GM19463 (cell line): ENCODE results near the gene NDUFA8.

Experiments used
- ATAC-seq: cut with Tn5 transposase; IDR thresholded peaks from one replicate; pipeline ENCODE4 v1.9.1; 2021; ENCODE audit warnings: mild to moderate bottlenecking, moderate library complexity; ENCODE audit not compliant: unreplicated experiment

The NDUFA8 gene

DNA sequence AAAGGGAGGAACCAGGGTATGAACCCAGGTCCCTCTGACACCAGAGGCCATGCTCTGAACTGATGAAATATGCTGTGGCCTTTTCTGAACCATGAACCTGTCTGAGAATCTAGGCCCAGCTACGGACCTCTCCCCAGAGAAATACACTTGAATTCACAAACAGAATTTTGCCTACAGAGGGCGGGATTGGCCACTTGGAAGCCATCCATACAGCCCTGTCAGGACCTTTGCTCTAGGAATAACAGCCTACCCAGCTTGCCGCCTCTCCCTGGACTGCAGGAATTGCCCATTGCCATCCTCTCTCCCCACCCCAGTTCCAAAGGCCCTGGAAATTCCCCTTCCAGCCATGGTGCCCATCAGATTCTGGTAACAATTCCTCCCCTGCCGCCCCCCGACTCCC, 26.7 kb upstream of the NDUFA8 start:
- ATAC-seq: no peak

DNA sequence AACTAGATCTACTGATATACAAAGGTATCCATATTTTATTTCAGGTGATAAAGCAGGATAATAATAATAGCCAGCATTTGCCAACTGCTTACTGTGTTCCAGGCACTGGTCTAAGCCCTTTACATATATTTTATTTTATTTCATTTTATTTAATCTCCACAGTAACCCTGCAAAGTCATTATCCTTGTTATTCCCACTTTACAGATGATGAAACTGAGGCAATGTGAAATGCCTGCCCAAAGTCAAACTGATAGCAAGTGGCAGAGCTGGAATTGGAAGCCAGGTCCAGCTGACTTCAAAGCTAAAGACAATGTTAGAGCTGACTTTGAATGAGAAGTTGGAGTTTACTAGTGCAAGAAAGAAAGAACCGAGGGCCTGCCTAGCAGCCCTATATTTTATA, 25.0 kb upstream of the NDUFA8 start:
- ATAC-seq: no peak

DNA sequence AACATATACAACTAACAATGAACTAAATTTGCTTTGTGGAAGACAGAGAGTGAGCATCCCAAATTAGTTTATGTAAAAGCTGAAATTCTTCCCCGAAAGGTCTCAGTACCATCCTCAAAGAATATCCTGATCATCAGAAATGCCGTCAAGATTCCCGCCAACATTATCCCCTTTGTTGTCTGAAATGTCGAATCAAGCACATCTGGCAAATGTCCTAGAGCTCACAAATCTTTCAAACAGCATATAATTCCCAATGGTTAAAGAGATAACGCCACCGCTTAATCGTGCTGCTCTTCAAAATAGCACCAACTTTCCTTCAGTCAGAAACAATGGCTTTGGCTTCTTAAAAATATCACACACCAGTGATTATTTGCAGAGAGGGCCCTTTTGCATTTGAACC, 23.9 kb upstream of the NDUFA8 start:
- ATAC-seq: no peak

DNA sequence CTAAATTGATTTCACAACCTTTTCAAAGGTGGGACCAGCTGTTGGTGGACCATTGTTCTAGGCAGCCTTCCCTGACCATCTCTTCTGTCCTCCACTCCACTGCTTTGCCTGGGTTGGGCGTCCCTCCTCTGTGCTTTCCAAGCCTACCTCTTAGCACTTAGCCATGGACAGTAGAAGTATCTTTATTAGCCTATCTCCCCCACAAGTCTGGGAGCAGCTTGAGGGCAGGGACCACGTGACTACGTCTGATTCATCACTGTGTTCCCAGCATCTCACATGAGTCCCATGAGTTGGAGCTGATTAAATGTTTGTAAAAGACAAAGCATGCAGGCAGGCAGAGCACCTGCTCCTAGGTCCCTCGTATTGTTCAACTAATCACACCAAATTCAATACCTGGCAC, 21.1 kb upstream of the NDUFA8 start:
- no peak for ATAC-seq

DNA sequence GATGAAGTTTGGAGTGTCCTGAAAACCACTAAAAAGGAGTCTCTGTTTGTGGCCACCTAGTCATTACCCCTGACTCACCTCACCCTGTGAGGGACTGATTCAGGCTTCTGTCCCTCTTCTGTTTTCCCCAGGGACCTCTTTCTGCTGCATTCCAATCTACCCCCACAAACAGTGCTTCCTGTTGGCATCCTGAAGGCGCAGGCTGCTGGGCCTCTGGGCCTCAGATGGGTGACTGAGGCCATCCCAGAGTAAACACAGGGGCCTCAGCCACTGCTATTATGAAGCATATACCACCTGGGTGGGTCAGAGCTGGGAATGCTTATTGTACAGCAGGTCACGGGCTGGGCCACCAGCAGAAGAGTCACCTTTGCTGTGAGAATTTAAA, 20.1 kb upstream of the NDUFA8 start:
- no peak for ATAC-seq

DNA sequence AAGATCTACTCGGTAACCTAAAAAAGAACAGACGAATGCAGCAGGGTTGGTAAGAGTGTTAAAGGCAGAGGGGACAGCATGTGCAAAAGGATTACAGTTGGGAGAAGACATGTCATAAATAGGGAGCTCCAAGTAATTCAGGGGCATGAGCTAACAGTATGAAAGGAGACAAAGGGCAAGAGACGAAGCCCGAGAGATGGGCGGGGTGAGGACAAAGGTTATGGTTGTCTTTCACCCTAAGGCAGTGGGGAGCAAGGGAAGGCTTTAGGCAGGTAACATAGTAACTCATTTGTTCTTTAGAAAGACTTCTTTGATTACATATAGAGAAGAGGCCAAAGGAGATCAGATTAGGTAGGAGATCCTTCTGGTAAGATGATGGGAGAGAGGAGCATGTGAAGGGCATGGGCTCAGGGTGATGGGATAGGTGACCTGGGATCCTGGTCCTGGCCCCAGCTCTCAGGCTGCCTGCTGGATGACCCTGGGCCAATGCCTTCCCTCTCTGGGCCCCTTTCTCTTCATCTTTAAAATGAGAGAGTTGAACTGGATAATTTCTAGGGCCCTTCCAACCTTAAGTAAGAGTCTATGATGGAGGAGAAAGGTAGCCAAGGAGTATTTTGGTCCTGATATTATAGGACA, 19.6 kb upstream of the NDUFA8 start:
- ATAC-seq: no peak

DNA sequence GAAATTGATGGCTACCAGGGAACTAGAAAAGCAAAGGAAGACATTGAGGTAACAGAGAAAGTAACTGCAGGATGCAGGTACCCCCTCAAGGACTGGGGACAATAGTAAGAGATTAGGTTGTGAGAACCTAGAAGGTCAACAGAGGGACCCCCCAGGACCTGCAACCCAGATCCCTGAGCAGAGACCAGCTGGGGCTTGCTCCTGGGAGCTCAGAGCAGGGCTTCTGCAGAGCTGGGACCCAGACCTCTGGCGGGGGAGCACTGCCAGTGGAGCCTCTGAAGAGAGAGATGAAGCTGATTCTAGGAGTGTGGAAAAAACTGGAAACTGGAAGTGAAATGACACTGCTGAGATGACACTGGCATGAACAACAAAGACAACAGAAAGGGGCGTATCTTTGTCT, 17.3 kb upstream of the NDUFA8 start:
- no peak for ATAC-seq

DNA sequence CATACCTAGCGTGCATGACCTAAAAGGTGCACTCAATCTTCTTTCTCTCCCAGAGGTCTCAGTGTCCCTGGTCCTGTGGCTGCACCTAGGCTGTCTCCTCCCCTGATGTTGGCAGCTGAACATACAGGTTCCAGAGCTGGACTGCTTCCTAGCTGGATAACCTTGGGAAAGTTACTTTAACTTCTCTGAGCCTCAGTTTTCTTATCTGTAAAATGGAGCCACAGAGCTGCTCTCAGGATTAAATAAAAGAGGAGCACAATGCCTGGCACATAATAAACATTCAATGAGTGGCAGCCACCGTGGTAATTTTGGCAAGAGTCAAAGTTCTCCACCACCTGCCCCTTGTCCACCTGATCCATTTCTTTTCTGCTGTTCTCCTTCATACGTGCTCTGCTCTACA, 14.1 kb upstream of the NDUFA8 start:
- ATAC-seq: no peak

DNA sequence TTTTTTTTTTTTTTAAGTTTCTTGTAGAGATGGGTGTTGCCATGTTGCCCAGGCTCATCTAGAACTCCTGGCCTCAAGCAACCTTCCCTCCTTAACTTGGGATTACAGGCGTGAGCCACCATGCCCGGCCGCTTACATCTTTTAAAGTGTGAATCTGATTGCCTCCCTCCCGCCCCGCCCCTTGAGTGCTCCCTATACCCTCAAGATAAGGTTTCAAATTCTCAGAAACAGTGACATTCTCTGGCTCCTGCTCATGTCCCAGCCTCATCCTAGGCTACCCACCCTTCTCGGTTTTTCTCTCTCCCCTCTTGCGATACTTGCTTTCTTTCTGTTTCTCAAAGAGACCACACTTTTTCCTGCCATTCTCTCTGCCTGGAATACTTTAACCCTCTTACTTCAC, 12.6 kb upstream of the NDUFA8 start:
- ATAC-seq: no peak

DNA sequence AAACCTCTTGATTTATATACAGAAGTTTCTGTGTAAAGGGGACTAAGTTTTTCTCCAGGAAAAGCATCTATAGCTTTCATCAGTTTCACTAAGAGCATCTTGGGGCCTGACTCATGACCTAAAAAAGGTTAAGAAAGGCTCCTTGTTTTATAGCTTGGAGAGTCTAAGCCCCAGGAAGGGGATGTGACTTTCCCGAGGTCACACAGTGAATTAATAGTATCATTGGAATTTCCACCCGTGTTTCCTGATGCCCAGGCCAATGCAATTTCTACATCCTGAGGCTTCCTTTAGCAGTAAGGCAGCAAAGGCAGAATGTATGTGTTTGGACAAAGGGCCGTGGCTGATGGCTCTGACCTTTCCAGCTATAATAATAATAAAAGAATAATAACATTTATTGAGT, 8.8 kb upstream of the NDUFA8 start:
- no peak for ATAC-seq

DNA sequence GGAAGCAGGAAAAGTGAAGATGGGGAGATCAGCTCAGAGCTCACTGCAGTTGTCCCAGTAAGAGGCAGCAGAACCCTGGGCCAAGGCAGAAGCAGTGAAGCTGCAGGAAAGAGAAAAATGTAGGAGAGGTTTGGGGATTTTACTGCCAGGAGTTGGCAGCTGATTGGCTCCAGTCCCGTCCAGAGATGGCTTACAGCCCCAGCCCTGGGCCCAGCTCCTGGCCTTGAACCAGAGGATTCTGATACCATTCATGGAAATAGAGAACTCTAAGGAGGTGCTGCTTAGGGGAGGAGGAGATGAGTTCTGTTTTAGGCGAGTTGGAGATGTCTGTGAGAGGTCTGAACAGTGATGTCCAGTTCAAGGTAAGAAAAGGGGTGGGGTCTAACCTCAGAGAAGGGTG, 4.7 kb upstream of the NDUFA8 start:
- ATAC-seq: no peak

DNA sequence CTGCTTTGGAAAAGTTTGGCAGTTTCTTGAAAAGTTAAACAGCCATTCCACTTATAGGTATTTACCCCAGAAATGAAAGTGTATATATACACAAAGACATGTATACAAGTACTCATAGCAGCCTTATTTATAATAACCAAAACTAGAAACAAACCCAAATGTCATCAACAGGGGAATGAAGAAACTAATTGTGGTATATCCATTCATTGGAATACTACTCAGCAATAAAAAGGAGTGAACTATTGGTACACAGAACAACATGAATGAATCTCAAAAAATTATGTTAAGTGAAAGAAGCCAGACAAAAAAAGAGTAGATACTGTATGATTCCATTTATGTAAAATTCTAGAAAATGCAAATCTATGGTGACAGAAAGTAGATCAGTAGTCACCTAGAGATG, 2.8 kb upstream of the NDUFA8 start:
- no peak for ATAC-seq

DNA sequence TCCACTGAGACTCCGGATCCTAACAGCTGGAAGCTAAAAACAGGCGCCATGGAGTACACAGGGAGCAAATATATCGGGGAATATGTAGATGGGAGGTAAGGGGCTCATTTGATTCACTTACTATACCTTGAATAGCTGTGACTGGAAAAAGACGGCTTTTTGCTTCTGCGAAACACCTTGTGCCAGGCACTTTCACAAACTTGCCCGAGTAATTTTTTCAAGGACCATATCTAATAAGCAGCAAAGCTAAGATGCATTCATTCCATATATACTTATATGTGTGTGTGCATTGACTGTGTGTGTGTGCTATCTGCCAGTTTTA, 307 bp upstream of the NDUFA8 start:
- no peak for ATAC-seq

DNA sequence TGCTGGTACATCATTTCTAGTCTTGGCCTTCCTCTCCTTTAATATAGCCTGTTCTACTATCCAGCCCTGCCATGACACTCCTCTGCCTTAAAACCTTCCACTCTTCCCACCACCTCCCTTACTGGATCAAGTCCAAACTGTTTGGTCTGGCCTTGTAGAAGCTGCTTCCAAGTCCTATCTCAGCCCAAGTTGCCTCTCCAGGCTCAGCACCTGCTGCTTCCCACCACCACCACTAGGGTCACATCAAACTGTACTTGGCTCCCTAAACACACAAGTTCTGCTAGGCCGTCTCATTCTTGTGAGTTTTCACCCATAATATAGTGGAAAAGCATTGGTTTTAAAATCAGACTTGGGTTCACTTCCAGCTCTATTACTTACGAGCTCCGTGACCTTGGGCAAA, 1.4 kb downstream of the NDUFA8 start:
- peak; percentile 44 for ATAC-seq

DNA sequence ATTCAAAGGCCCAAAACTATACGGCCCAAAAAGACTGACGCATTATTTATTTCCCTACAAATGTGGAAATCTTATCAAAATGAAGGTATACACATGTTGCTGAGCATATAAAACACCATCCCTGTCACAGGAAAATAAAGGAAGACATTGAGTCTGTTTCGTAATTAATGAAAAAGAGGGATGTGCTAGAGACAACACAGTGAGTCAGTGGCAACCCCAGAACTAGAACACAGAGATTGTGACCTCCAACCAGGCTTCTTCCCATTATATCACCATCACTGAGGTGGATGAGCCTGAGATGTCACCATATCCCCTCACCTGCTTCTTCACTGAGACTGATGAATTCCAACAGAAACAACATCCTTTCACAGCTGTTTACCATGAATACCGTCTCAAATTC, 3.8 kb downstream of the NDUFA8 start:
- ATAC-seq: no peak

DNA sequence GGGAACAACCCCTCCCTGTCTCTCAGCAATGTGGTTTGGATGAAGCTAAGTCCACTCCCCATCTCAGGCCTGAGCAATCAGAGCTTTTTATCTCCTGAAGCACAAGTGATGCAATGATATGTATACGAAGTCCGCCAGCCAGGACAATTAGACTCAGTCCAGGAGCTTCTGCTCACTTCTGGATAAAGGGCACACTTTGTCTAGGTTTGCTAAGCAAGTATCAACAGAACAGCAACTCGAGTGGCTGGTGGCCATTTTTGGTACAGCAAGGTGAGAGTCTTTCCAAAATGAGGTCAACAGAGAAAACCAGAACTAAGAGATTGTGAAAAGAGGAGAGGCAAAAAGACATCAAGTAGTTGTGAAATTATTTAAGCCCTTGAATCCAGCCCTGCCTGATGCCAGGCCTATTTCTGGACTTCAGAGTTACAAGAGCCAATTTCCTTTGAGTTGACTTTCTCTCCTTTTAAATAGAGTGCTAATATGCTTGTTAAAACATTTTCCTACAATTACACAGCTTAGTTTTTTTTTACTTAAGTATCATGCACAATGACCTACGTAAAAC, 8.2 kb downstream of the NDUFA8 start:
- no peak for ATAC-seq

DNA sequence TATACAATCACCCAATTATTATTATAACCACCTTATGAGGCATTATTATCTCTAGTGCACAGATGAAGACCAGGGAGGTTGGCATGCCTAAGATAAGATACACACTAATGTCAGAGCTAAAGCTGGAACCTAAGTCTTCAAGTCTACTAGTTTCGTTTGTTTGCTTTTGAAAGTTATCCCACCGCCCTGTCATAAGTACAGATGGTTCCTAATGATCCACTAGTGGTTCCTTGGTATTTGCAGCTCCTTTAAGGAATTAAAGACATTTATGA, 14.1 kb downstream of the NDUFA8 start:
- ATAC-seq: no peak

DNA sequence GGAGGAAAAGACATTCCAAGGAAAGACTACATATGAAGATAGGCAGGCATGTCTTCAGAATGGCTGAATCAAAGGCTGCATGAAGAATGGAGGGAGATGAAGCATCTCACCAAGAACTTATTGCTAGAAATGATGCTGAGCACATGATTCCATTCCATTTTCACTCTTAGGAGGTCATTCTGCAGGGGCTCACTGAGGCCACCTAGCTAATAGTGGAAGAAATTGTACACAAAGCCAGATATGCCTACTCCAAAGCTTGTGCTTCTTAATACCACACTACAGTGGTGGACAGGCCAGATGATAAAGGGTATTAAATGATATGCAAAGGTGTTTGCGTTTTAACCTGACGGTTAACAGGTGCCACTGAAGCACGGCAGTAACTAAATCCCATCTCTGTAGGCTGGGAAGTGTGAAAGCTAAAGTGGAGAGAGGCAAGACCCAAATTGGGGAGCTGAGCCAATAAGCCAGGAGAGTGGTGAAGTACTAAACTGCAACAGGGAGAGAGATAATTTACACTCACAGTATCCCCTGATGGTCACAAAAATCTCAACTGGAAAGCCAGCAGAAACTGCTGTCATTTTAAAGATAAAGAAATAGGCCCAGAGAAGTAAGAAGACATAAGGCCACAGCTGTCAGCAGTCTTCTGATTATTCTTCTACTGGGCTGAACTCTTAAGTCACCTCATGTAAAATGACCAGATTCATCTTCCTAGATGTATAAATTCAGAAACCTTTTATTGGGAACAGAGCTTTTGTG, 14.6 kb downstream of the NDUFA8 start:
- ATAC-seq: no peak

DNA sequence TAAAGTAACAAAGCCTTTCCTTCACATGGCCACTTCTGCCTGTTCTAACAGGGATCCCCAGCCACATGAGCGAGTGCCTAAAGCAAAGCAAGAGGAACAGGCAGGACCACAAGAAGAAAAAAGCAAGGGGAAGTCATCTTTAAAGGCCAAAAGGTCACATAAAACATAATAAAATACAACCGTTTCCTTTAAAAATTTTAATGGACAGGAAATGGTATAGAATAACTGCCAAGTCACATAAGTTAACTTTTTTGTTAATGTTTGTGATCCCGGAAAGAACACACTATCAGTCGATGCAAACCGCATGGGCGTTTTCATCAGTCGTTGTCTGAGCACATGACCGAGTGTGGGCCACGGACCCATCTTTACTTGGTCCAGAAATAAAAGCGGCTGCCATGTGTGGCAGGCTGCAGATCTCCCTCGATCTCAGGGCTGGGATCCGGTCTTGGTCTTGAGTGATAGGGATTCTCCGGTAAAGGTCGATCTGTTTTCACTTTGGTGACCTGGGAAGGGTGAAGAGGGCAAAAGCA, 15.6 kb downstream of the NDUFA8 start:
- ATAC-seq: no peak

DNA sequence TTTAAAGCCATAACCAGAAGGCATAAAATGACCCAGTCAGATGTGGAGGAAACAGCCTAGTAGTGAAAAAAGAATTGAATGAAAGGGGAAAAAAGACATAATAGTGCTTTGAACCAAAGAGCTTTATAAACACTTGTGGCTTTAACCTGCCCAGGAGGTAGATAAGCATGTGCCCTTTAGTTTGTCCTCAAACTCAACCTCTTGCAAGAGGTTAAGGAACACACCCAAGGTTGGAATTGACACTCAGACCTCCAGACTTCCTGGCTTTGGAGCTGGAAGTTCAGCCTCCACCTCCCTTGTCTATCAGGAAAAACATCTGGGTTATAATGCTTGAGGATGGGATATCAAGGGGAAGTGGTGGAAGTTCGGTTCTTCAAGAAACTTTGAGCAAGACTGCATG, 16.3 kb downstream of the NDUFA8 start:
- ATAC-seq: no peak

DNA sequence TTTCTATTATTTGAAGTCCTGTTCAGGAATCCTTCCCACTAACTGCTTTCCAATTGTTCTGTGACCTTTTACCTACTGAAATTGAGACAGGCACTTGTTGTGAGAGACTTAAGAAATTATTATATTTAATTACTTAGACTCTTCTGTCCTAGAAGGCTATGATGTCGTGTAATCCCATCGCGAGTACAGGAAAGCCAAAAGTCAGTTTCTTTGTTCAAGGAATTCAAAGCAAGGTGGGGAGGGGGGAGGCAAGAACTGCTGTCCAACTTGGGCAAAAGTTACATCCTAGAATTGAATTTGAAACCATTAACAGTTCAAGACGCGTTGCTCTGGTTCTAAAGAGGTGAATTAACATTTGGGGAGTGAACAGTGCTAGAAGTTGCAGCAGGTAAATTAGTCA, 17.9 kb downstream of the NDUFA8 start:
- no peak for ATAC-seq

DNA sequence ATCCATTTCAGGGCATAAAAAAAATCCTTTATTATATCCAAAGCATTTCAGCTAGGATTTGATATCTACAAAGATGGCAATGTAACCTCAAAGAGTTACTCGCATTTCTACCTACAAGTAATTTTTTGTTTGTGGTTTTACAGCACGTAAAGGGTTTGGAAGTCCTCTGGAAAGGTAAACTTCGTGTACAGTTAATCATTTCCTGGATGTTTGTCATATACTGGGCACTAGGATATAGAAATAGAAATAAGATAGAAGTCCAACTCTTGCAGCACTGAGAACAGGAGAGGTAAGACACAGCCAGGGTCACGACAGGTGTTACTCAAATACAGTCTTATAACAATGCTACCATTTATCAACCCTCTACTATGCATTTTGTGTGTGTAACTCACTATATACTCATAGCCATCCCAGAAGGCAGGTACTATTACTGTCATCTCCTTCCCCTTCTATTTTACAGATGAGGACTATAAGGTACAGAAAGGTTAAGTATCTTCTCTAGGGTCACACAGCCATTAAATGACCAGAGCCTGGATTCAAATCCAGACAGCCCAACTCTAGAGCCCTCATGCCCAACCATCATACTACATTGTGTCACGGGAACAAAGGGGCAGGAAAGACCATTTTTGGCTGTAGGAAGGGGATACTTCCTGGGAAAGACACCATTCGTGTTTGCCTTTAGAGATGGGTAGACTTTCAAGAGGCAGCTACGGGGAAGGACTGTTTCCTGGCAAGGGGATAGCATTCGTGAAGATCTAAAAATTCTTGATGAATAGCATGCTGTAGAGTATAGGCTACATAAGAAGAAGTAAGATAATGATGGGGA, 19.0 kb downstream of the NDUFA8 start:
- ATAC-seq: no peak
